CD4-positive, alpha-beta T cell treated with Interleukin-2 at 100 ng/mL for 4 hours (primary cell): ENCODE measurements around the gene GDI1.
A peak's percentile ranks its signal among the peaks of the same experiment; 100 is the strongest.
"Not testable (repeated sequence)": the region's sequence is repeated elsewhere in the genome, so short reads cannot be mapped to it uniquely, and the experiment has no call there.

Experiments used
- DNase-seq: peaks from one replicate; pipeline ENCODE4 v3.0.0-alpha.2; 2020; ENCODE audit warnings: low spot score

GDI1 gene

DNA sequence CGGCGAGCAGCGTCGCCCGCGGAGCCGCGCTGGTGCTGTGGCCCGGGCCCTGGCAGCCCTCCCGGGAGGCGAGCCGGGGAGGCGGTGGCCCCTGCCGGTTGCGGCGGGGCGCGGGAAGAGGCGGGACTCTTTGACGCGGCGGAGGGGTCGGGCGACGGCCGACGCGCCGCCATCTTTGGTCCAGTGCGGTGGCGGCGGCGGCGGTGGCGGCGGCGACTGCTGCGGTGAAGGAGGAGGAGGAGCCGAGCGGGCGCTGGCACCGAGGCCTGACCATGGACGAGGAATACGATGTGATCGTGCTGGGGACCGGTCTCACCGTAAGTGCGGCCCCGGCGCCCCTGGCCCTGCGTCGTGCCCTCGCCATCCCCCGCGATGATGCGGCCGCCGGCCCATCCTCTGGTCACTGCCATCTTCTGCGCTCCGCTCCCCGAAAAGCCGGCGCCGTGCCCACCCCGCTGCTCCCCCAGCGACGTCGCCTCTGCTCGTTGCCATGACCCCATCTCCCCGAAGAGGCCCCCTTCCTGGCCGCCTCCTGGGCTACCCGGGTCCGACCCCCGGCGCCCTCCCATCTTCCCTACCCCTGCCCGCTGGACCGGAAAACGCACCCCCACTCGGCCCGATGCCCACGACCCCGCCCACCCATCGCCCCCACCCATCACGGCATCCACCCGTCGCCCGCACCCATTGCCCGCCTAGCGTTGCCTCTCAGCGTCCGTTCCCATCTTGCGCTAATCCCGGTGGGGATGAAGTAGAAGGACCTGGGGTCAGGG, at the start of gene GDI1:
GDI1 (plus strand) TSS at position 172 of the 770 bp plus-strand sequence; CDS start at position 273, 101 bp downstream.
- peak; percentile 53 for DNase-seq

DNA sequence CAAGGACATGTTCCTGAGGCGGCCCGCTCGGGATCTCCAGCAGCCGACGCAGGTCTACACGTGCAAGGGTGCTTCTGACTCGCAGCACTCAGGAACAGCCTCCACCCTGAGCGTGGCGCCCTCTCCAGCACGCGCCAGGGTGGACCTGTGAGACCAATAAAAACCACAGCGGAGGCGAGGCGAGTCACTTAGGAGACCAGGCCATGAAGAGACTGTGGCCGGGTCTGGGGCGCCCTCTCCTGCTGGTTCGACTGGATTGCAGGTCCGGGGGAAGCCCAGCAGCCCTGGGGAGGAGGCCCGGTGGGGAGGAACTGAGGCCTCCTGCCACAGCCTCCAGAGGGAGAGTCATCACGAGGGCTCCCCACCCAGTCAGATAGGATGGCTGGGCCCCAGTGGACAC, 48.9 kb upstream of the GDI1 start:
- DNase-seq, result not testable (repeated sequence)

DNA sequence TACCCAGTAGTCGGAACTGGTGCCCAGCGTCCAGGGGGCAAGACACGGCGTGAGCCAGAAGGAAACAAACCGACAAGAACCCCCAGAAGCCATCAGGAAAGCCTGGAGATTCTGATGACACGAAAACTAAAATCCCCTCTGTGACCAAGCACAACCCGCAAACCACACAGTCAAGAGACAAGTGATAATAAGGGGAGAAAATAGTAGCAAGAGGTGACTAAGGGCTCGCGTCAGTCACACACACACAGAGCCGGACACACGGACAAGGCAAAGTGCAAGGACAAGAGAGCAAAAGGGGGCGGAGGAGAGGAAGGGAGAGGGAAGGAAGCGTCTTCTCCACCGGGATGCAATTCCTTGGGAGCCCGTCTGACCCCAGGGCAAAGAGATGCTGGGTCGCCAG, 48.3 kb upstream of the GDI1 start:
- not testable (repeated sequence) for DNase-seq

DNA sequence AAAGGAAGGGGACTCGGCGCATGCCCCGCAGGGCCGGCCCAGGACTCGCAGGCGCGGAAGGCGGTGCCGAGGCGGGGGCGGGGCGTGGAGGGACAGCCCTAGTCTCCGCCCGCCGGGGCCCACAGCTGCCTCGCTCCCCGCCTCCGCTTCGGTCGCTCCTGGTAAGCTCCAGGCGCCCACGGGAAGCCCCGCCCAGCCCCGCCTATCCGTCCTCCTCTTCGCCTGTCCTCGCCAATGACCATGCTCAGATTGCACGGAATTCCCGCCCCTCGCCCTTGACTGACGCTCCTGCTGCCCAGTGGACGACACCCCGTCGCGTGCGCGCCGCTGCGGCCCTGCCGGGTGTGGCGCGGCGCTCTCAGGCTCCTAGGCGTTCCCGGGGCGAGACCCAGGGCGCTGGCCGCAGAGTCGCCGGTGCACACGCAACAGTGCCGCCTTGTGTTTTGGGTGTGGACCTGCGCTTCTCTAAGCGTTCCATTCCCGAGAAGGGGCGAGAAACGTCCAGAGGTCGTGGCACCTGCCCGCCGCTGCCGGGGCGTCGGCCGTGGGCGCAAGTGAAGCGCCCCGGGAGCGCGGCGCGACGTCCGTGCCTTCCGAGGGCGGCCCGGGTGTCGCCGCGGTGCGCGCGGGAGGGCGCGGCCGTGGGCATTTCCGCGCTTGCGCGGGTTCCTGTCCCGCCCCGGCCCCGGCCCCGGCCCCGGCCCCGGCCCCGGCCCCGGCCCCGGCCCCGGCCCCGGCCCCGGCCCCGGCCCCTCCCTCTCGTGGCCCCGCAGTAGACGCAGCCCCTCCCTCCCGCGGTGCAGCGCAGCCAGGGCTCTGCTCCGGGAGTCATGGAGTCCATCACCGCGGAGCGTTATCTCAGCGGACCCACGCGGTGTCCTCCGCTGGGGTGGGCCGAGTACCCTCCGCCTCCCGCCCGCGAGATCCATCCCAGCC, 46.9 kb upstream of the GDI1 start:
- DNase-seq, result peak; percentile 25

DNA sequence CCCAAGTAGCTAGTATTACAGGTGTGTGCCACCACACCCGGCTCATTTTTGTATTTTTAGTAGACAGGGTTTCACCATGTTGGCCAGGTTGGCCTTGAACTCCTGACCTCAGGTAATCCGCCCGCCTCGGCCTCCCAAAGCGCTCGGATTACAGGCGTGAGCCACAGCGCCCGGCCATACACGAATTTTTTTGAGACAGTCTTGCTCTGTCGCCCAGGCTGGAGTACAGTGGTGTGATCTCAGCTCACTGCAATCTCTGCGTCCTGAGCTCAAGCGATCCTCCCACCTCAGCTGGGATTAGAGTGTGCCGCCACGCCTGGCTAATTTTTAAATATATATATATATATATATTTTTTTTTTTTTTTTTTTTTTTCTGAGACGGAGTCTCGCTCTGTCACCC, 40.6 kb upstream of the GDI1 start:
- DNase-seq, result not testable (repeated sequence)

DNA sequence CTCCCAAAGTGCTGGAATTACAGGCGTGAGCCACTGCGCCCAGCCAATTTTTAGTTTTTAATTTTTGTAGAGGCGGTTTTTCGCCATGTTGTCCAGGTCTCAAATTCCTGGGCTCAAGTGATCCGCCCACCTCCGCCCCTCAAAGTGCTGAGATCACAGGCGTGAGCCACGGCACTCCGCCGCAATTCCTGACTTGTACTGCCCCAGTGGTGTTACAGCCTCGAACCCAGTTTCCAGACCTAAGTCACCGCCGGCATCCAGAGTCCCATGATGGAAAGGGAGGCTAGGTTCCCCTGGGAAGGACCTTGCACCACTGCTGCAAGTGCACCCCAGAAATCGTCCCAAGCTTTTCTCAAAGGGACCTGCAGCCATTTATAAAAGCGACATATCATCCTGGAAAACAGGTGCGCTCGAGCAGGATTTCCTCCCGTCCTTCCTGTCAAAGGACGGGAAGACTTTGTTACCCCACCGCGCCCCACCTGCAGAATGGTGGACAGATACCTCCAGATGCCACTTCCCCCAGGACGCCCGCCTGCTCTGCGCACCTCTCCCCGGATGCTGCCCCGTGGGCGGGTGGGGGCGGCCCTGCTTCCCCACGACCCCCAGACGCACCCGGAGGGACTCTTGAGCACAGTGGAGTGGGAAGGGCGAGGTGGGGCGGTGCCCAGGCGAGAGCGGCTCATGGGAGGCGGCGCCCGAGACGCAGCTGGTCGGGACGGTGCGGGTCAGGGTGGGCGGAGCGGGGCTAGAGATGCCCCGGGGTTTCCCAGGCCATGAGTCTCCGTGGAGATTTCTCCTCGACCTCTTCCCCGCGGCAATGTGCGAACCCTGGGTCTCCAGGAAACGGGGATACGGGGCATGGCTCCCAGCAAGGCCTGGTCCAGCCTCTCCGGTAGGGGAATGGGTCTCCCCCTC, 39.7 kb upstream of the GDI1 start:
- peak; percentile 56 for DNase-seq

DNA sequence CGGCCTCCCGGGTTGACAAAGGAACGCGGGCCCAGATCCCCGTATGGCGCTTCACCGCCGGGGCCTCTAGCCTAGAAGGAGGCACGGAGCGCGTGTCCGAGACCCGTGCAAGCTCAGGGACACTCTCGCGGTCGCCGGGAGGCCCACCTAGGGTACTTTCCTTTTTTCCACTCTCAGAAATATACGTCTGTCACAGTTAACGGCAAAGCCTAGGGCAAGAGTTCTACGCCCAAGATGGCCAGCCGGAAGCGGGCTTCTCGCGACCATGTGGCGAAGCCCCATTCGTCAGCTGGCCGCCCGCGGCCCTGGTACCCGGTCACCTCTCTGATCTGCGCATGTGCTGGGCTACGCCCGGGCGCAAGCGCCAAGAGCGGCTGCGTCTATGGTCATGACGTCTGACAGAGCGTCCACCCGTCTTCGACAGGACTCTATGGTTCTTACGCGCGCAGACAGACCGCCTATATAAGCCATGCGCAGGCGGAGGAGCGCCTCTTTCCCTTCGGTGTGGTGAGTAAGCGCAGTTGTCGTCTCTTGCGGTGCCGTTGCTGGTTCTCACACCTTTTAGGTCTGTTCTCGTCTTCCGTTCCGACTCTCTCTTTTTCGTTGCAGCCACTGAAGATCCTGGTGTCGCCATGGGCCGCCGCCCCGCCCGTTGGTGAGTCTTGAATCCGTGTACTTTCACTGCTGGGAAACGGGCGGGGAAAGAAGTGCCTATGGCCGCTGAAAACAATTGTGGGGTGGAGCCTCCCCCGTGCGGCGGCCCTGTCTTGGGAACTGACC, 38.9 kb upstream of the GDI1 start, which contains the start of gene RPL10:
RPL10 (plus strand) TSS at position 490 of the 780 bp plus-strand sequence; CDS start at position 633, 143 bp downstream.
- peak; percentile 95 for DNase-seq

DNA sequence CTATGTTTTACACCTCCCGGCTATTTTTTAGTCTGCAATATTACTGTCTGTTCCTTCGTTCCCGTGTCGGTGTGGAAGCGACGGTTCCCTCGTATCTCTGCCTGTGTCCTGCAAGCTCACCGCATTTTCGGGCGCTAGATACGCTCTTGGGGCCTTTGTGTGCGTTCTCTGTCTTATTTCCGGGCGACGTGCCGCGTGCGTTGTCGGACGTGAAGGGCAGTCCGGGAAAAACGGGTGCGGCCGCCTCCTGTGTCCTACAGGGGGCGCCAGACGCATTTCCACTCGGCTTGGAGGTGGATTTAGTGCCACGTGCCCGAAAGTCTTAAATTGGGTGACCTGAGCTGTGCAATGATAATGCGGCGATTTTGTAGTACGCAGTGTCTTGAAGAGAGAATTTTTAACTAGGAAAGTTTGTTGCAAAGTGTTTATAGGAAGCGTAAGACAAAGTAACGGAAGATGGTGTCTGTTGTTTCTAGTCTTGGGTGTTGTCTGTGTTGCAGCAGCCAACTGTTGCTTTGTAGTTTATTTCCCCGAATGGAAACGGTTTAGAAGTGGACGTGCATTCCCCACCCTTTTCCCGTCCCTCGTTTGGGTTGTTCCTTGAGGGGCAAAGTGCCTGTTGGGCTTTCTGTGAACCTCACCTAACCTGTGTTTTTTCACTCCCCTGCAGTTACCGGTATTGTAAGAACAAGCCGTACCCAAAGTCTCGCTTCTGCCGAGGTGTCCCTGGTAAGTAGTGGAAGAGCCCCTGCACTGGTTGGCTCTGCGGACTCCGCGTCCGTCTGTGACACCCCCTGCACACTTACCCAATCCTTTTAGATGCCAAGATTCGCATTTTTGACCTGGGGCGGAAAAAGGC, 38.1 kb upstream of the GDI1 start:
- DNase-seq, result peak; percentile 90

DNA sequence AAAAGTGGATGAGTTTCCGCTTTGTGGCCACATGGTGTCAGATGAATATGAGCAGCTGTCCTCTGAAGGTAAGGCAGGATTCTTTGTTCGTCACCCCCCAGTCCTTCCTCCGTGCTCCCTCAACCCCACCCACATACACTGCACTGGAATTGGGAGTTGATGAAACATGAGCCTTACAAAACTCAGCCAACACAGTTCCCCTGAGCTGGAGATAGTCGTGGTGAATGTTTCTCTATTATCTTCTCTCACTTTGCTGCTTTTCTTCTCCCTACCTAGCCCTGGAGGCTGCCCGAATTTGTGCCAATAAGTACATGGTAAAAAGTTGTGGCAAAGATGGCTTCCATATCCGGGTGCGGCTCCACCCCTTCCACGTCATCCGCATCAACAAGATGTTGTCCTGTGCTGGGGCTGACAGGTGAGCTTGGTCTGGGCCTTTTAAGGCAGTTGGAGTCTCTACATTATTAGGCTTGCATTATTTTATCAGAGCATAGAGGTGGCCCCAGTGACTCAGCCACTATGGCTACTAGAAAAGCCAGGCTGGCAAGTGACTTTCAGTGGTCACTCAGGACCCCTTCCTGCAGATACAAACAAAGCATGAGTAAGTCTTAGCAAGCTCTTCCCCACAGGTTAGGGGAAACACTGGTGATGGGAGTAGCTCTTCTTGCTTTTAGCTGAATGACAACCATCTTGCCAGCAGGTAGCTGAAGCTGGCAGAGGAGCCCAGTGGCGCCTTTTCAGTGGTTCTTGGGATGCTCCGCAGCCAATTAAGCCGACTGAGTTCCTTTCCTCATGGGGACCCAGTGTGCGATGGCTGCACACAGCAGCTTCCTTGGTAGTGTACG, 37.2 kb upstream of the GDI1 start:
- DNase-seq, result peak; percentile 17

DNA sequence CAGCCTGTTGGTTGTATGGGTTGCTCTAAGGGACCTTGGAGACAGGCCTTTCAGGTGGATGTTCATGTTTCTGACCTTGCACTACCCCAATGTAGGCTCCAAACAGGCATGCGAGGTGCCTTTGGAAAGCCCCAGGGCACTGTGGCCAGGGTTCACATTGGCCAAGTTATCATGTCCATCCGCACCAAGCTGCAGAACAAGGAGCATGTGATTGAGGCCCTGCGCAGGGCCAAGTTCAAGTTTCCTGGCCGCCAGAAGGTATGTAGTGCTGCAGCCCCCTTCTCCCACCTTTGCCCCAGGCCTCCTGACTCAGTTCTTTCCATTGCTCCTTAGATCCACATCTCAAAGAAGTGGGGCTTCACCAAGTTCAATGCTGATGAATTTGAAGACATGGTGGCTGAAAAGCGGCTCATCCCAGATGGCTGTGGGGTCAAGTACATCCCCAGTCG, 36.6 kb upstream of the GDI1 start:
- DNase-seq, result not testable (repeated sequence)

DNA sequence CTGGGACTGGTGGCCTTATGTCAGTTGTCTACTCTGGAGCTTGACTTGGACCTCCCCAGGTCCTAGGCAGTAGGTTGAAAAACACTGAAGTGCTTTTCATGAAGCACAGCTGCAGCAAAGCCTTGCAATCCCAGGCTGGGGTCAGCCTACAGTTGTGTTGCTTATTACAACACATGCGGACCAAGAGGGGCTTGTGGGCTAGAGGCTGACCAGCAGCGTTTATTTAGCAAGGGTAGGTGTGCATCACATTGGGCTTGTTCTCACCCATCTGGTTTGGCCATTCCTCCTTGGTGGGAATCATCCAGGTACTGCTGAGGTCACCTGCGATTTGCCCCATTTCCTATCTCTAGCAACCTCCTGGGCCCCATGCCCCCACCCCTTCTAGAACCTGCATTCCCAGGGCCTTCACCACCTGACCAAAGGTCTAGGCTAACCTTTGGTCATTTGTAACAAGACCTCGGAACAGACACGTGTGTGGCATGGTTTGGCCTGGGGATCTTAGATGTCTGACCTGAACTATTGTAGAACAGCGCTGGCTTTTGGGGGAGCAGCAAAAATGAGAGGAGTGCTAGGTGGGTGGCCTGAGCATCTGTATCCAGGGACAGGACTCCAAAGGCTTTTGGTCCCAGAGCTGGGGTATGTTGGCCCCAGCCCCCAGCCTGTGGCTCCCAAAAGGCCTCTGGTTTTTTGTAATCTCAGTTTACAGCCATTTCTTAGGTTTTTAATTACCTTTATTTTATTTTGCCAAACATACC, 35.7 kb upstream of the GDI1 start:
- DNase-seq, result no peak

DNA sequence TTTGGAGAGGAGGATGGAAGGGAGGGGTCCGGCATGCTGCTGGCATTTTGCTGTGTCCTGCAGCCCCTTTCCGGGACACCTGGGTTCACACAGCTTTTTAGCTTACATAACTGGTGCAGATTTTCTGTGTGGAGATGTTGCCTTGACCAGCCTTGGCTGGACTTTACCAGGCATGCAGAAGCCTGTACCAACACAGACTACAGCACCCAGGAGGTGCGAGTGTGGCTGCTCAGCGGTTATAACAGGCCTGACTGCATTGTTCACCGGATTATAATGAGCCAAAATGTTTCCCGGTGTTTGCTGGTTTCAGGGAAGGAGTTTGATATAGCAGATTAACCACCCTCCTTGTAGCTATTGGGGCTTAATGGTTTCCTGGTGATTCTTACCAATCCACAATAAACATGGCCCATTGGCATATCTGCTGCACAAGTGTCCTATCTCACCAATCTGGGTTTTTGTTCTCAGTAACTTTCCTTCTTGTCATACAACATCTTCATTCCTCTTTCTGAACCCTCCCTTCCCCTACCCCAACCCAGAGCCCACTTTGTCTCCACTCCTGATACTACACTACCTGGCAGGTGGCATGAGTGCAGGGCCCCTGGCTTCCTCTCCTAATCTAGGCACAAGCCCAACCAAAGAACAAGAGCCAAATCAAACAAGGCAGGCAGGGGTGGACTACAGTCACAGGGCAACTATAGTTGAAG, 34.9 kb upstream of the GDI1 start:
- no peak for DNase-seq

DNA sequence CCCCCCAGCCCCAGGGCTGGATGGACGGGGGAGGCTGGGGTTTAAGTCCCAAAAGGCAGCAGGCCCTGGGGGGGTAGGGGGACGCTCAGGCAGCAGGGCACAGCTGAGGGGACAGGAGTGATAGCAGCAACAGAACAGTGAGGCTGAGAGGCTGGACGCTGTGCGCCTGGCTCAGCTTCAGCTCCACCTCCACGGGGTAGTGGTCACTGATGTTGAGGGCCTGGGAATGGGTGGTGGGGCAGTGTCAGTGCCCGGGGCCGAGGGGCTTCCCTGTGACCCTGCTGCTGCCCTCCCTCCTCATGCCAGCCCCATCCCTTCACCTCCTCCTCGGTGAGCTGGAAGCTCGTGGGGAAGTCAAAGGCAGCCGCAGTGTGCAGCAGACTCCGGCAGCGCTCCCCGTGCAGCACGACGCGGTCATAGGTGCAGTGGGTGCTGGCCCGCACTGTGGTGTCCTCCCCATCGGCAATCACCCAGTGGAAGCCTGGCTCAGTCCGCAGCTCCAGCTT, 34.3 kb upstream of the GDI1 start:
- DNase-seq, result no peak

DNA sequence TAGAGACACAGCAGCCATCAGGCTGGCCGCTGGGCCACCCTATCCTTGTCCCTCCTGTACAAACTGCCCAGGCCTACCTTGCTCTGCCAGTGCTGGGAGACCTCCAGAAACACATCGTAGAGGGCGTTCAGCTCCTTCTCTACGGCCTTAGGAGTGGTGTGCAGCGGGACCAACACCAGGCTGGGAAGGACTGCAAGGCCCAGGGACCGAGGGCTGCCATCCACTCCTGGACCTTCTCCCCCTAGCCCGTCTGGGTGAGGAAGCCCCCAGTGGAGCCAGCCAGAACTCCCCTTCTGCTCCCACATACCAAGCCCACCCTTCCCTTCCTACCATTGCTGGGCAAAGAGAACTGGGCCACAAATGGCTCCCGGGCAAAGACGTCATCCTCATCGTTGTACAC, 33.8 kb upstream of the GDI1 start:
- DNase-seq, result no peak

DNA sequence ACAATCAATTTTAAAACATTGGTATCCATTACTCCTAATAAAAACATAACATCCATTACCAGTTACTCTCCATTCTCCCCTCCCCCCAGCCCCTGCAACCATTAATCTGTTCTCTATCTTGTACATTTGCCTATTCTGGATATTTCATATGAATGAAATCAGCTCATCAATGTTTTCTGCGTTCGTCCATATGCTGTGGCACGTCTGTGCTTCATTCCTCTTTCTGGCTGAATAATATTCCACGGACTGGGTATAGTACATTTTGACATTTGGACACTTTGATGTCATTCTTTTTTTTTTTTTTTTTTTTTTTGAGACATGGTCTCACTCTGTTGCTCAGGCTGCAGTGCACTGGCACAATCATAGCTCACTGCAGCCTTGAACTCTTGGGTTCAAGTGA, 33.1 kb upstream of the GDI1 start:
- no peak for DNase-seq

DNA sequence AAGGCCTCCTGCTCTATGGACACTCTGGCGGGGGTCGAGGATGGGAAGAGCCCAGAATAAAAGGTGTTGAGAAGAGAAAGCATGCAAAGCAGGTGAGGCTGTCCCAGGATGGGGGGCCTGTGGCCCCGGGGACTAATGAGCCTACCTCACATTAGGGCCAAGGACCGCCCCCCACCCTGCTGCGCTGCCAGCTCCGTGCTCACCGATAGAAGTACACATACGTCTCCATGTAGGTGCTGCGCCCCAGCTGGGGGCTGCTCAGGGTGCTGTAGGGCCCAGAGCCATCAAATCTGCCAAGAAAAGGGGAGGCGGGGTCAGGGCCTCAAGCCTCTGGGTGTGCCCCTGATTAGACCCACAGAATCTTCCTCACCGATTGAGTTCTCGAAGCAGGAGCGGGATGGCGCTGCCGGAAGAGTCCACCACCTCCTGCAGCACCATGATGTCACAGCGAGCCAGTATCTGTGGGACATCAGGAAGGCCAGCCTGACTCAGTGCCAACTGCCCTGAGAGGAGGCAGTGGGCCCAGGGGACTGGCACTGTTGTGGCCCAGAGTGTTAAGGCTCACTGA, 32.2 kb upstream of the GDI1 start:
- no peak for DNase-seq

DNA sequence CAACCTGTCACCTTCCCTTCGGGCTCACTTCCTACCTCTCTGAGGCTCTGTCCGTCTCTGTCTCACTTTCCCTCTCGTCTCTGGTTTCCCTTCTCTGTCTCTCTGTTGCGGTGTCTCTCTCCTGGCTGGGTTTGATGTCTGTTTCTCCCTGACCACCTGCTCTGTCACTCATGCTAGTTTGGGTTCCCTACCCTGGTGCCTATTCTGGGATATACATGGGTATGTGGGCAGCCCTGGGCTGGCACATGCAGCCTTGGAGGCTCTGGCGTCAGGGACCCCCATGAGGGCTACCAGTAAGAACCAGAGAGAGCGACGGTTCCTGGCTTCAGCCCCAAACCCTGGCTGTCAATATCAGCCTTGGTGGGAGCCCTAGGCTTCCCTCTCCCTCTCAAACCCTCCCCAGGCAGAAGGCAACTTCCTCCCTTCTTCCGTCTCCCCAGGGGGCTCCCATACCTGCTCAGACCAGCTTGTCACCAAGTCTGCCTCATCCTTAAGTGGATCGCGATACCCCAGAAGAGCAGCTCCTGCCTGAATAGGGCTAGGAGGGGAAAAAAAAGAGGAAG, 28.2 kb upstream of the GDI1 start:
- DNase-seq, result no peak
